ENCODE measurements around the gene HGFAC.

HGFAC gene

DNA sequence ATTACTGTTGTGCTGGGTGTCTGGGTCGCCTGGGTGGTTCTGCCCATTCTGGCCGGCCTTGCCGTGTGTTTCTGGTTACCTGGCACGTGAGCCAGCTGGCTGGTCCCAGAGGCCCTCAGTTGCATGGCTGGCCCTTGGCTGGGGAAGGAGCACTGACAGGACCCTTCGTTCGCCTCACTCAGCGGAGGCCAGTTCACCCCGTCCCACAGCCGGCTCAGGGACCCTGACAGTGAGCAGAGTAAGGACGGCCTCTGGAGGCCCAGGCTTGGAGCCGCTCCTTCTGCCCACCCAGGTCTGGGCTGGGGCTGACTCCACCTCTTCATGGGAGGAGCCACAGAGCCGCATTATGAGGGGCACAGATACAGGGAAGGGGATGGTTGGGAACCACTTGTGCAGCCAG lies 20.3 kb upstream of the HGFAC start:
- Histone ChIP-seq H3K27ac (no peak overlapping the region), H3K4me3 (no peak overlapping the region)
- no peak for DNase-seq (ENCODE audit: low spot score)
- TF ChIP-seq, protein P1, sequence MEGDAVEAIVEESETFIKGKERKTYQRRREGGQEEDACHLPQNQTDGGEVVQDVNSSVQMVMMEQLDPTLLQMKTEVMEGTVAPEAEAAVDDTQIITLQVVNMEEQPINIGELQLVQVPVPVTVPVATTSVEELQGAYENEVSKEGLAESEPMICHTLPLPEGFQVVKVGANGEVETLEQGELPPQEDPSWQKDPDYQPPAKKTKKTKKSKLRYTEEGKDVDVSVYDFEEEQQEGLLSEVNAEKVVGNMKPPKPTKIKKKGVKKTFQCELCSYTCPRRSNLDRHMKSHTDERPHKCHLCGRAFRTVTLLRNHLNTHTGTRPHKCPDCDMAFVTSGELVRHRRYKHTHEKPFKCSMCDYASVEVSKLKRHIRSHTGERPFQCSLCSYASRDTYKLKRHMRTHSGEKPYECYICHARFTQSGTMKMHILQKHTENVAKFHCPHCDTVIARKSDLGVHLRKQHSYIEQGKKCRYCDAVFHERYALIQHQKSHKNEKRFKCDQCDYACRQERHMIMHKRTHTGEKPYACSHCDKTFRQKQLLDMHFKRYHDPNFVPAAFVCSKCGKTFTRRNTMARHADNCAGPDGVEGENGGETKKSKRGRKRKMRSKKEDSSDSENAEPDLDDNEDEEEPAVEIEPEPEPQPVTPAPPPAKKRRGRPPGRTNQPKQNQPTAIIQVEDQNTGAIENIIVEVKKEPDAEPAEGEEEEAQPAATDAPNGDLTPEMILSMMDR (IDR thresholded peaks at IDR 0.05): no peak

DNA sequence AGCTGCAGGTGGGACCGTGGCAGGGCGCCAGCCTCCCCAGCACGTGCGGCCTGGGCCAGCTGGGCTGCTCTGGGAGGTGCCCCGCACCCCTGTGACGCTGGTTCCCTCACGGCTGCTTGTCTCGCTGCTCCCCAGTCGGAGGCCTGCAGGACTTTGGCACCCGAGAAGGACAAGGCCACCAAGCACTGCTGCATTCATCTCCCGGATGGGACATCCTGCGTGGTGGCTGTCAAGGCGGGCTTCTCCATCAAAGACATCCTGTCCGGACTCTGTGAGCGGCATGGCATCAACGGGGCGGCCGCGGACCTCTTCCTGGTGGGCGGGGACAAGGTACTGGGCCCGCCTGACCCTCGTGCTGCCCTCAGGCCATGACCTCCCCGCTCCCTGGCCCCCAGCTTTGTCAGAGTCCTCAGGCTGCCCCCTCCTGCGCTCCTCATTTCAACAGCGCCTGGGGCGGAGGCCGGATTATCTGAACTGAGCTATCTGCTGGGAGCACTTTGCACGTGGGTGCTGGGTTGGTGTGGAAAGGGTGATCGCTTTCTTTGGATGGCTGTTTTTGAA lies 19.4 kb upstream of the HGFAC start:
- TF ChIP-seq, protein P1 (IDR thresholded peaks at IDR 0.05): no peak
- no peak overlapping the region for H3K27ac ChIP-seq
- no peak overlapping the region for H3K4me3 ChIP-seq
- no peak for DNase-seq (ENCODE audit: low spot score)

DNA sequence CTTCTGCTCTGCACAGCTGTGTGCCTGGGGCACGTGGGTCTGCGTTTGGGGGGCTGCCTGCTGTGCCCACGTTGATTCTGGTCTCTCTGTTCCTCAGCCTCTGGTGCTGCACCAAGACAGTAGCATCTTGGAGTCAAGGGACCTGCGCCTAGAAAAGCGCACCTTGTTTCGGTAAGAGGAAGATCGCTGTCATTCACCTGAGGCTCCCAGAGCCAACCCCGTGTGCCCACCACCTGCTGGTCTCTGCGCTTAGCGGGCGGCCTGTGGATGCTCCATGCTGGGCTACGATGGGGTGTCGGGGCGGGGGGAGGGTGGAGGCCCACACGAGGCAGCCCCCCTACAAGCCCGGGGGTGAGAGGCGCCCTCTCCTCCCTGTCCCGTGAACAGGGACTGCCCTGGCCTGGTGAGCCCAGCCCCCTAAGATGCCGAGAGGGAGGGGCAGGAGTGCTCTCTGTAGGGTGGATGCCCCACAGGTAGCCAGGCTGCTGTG lies 18.9 kb upstream of the HGFAC start:
- DNase-seq (ENCODE audit: low spot score): no peak

DNA sequence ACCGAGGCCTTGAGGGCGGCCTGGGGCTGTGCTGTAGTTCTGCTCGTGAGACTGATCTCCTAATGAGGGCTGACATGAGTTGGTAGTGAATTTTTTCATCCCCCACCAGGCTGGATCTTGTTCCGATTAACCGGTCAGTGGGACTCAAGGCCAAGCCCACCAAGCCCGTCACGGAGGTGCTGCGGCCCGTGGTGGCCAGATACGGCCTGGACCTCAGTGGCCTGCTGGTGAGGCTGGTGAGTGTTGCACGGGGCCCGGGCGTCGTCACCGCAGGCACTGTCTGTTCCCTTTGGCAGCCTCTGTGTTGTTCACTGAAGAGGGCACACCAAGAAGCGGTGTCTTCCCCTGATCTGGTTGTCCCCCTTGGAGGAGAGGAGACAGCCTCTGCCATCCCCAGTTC lies 18.4 kb upstream of the HGFAC start:
- DNase-seq (ENCODE audit: low spot score): no peak
- H3K4me3 ChIP-seq: no peak overlapping the region
- TF ChIP-seq, protein P1 (IDR thresholded peaks at IDR 0.05): no peak
- no peak overlapping the region for H3K27ac ChIP-seq

More for the DNA sequence above, 18.9 kb upstream of the HGFAC start:
- TF ChIP-seq, protein P1 (IDR thresholded peaks at IDR 0.05): no peak
- no peak overlapping the region for H3K4me3 ChIP-seq
- H3K27ac ChIP-seq: no peak overlapping the region

DNA sequence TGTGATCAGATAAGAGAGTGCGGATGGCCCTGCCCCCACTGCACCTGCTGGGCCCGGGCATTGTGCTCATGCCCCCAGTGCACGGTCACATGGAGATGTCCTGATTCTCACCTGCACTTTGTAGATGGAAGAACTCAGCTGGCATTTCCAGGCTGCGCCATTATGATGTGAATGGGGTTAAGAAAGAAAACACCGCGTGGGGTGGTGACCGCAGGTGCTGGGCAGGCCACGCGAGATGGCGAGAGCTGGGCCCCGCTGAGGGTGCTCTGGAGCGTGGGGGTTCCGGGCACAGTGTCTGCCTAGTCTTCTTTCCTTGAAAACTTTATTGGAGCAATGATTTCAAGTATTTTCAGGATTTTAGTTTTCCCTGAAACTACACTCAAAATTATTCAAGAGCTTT lies 17.8 kb upstream of the HGFAC start:
- Histone ChIP-seq H3K4me3 (no peak overlapping the region), H3K27ac (no peak overlapping the region)
- TF ChIP-seq, protein P1 (IDR thresholded peaks at IDR 0.05): no peak
- DNase-seq (ENCODE audit: low spot score): no peak

DNA sequence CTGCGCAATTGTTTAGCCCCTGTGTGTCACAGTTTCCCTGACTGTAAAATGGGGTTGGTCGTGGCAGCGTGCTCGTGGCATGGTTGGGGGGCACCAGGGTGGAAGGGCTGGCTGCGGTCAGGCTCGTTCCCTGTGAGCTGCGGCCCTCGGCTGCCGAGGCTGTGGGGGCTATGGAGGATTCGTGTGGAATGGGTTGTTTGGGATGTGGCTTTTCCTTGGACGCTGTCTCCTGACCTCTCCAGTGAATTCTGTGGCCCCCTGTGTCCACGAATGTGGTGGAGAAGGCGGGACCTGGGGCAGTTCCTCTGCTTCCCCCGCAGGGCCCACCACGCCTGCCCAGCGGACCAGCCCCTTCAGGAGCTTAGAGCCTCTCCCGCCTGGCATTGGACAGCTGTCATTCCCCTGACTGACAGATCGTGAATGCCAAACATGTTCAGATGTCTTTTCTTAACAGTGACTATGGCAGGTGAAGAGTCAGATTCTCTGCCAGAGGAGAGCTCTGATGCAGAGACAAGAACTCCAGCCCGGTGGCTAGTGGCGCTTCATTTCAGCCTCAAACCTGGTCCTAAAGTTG lies 17.2 kb upstream of the HGFAC start:
- no peak overlapping the region for H3K27ac ChIP-seq
- no peak overlapping the region for H3K4me3 ChIP-seq
- DNase-seq (ENCODE audit: low spot score): no peak
- TF ChIP-seq, protein P1 (IDR thresholded peaks at IDR 0.05): no peak

DNA sequence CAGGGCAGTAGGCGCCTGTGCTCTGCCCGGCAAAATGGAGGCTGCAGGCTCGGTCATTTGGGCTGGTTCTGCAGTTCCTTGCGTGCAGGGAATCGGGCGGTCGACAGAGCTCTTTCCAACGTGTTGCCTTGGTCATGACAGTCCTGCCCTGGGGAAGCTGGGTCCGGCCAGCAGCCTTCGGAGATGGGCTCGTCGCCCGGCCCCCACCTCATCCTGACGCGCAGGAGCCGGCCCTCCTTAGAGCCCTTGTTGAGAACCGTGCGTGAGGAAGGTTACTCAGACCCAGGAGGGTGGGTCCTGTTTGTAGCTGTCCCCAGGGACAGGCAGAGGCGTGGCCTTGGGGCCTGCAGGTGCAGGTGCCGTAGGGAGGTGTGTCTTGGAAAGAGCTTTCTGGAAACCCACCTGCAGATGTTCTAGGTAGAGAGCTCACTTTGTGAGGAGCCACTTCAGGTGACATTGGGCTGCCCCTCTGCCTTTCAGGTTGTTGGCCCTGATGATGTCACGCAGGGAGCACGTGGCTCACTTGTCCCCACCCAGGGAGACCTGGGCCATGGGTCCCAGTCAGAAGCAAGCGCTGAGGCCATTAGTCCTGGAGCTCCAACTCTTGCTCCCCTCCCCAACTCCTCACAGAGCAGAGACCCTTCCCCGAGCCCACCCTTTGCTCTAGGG lies 15.2 kb upstream of the HGFAC start:
- TF ChIP-seq, protein P1 (IDR thresholded peaks at IDR 0.05): no peak
- DNase-seq (ENCODE audit: low spot score): no peak
- no peak overlapping the region for H3K4me3 ChIP-seq
- H3K27ac ChIP-seq: no peak overlapping the region
